ENCODE data around the gene IQSEC3. TPM values are rescaled to one million over a fixed set of nuclear protein-coding genes. Genes with fewer than 3 reads are reported as not detected.

Gene IQSEC3
- total and polyA plus RNA-seq, 10 of the 15 experiments (the other 5 are each of a cell fraction or from before 2014, with no cell fraction given), result not detected

DNA sequence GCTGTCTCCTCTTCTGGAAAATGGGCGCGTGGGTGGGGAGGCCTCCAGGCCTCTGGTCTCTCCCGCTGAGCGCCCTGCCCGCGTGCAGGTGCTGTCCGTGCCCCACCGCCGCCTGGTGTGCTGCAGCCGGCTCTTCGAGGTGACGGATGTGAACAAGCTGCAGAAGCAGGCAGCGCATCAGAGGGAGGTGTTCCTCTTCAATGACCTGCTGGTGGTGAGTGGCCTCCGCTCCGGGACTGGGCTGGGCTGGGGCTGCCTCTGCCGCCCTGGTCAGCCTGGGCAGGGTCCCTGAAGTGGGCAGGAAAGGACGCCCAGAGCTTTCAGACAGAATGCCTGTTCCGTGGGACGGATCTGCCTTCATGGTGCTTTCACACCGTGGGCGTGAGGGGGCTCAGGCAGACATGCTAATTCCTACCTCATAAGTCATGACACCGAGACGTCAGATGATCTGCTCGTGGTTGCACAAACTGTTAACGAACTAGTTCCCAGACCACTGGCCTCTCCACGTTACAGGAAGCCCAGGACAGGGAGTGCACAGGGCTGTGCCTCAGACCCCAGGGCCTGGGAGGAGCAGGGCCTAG is 96.9 kb downstream of the IQSEC3 start:
- Histone ChIP-seq H3K27me3 (replicated peaks in 1 of 2; ENCODE audit: control insufficient read depth in 2 of 2, insufficient read depth in 2 of 2, low read length in 1 of 2) (no peaks in the 10 kb centered on the region; a peak in 1 of 4 replicates), H4K20me1 (ENCODE audit: control insufficient read depth, insufficient read depth) (no peaks in the 10 kb centered on the region), H3K4me1 (ENCODE audit: control insufficient read depth, insufficient read depth, low read length) (peaks cover 5% of the 10 kb centered on the region), H3K4me3 (no peak overlapping the region), H3K36me3 (ENCODE audit: control insufficient read depth in 2 of 2, insufficient read depth in 2 of 2, low read length in 1 of 2) (no peaks in the 10 kb centered on the region), H3K27ac (ENCODE audit: control insufficient read depth, insufficient read depth) (no peak overlapping the region), H2AFZ (ENCODE audit: control insufficient read depth, low read depth, low read length) (no peak overlapping the region), H3K79me2 (ENCODE audit: control insufficient read depth, insufficient read depth, low read length) (no peaks in the 10 kb centered on the region), H3K9ac (ENCODE audit: control insufficient read depth, insufficient read depth, low read length) (no peak overlapping the region), H3K4me2 (ENCODE audit: control insufficient read depth, insufficient read depth) (no peak overlapping the region), H3K9me3 (replicated peaks; ENCODE audit: control insufficient read depth, insufficient read depth, low read length) (no peaks in the 10 kb centered on the region)
- FAIRE-seq, result no peak
- POLR2A ChIA-PET, result no interaction called here
- CTCF ChIA-PET, result no interaction called here
- TF ChIP-seq, protein P1, sequence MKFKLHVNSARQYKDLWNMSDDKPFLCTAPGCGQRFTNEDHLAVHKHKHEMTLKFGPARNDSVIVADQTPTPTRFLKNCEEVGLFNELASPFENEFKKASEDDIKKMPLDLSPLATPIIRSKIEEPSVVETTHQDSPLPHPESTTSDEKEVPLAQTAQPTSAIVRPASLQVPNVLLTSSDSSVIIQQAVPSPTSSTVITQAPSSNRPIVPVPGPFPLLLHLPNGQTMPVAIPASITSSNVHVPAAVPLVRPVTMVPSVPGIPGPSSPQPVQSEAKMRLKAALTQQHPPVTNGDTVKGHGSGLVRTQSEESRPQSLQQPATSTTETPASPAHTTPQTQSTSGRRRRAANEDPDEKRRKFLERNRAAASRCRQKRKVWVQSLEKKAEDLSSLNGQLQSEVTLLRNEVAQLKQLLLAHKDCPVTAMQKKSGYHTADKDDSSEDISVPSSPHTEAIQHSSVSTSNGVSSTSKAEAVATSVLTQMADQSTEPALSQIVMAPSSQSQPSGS (IDR thresholded peaks at IDR 0.05; ENCODE audit: low read length), result no peak
- TF ChIP-seq, protein P2, sequence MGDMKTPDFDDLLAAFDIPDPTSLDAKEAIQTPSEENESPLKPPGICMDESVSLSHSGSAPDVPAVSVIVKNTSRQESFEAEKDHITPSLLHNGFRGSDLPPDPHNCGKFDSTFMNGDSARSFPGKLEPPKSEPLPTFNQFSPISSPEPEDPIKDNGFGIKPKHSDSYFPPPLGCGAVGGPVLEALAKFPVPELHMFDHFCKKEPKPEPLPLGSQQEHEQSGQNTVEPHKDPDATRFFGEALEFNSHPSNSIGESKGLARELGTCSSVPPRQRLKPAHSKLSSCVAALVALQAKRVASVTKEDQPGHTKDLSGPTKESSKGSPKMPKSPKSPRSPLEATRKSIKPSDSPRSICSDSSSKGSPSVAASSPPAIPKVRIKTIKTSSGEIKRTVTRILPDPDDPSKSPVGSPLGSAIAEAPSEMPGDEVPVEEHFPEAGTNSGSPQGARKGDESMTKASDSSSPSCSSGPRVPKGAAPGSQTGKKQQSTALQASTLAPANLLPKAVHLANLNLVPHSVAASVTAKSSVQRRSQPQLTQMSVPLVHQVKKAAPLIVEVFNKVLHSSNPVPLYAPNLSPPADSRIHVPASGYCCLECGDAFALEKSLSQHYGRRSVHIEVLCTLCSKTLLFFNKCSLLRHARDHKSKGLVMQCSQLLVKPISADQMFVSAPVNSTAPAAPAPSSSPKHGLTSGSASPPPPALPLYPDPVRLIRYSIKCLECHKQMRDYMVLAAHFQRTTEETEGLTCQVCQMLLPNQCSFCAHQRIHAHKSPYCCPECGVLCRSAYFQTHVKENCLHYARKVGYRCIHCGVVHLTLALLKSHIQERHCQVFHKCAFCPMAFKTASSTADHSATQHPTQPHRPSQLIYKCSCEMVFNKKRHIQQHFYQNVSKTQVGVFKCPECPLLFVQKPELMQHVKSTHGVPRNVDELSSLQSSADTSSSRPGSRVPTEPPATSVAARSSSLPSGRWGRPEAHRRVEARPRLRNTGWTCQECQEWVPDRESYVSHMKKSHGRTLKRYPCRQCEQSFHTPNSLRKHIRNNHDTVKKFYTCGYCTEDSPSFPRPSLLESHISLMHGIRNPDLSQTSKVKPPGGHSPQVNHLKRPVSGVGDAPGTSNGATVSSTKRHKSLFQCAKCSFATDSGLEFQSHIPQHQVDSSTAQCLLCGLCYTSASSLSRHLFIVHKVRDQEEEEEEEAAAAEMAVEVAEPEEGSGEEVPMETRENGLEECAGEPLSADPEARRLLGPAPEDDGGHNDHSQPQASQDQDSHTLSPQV (IDR thresholded peaks at IDR 0.05), result no peak
- TF ChIP-seq SPI1 (IDR thresholded peaks at IDR 0.05; ENCODE audit: borderline replicate concordance, insufficient read depth, low read depth, low read length), result no peak
- no peak for TF ChIP-seq POLR2AphosphoS2 (IDR thresholded peaks at IDR 0.05; ENCODE audit: low read depth, low read length)
- no peak for TF ChIP-seq SRF (IDR thresholded peaks at IDR 0.05; ENCODE audit: low read depth in 2 of 2, low read length in 2 of 2)
- no peak for TF ChIP-seq POLR2A (IDR thresholded peaks at IDR 0.05; ENCODE audit: low read depth, low read length)
- TF ChIP-seq BMI1 (IDR thresholded peaks at IDR 0.05; ENCODE audit: borderline replicate concordance), result no peak
- TF ChIP-seq, protein P3, sequence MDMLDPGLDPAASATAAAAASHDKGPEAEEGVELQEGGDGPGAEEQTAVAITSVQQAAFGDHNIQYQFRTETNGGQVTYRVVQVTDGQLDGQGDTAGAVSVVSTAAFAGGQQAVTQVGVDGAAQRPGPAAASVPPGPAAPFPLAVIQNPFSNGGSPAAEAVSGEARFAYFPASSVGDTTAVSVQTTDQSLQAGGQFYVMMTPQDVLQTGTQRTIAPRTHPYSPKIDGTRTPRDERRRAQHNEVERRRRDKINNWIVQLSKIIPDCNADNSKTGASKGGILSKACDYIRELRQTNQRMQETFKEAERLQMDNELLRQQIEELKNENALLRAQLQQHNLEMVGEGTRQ (IDR thresholded peaks at IDR 0.05; ENCODE audit: borderline replicate concordance, low read depth, low read length), result no peak
- no peak for TF ChIP-seq RB1 (IDR thresholded peaks at IDR 0.05; ENCODE audit: borderline replicate concordance)
- TF ChIP-seq NBN (IDR thresholded peaks at IDR 0.05), result no peak
- TF ChIP-seq, protein P4, sequence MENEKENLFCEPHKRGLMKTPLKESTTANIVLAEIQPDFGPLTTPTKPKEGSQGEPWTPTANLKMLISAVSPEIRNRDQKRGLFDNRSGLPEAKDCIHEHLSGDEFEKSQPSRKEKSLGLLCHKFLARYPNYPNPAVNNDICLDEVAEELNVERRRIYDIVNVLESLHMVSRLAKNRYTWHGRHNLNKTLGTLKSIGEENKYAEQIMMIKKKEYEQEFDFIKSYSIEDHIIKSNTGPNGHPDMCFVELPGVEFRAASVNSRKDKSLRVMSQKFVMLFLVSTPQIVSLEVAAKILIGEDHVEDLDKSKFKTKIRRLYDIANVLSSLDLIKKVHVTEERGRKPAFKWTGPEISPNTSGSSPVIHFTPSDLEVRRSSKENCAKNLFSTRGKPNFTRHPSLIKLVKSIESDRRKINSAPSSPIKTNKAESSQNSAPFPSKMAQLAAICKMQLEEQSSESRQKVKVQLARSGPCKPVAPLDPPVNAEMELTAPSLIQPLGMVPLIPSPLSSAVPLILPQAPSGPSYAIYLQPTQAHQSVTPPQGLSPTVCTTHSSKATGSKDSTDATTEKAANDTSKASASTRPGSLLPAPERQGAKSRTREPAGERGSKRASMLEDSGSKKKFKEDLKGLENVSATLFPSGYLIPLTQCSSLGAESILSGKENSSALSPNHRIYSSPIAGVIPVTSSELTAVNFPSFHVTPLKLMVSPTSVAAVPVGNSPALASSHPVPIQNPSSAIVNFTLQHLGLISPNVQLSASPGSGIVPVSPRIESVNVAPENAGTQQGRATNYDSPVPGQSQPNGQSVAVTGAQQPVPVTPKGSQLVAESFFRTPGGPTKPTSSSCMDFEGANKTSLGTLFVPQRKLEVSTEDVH (IDR thresholded peaks at IDR 0.05; ENCODE audit: low read depth, partially characterized antibody), result no peak
- no peak for TF ChIP-seq IKZF1 (conservative IDR thresholded peaks at IDR 0.05)
- 67% methylated on average over 22 of the region's 26 CpGs for WGBS (ENCODE audit: insufficient coverage, insufficient replicate concordance, low lambda C conversion rate, missing lambda C conversion rate)
- in situ Hi-C loops (cut with MboI) (no loop called here), intact Hi-C loops (cut with micrococcal nuclease; ENCODE audit: unreplicated experiment) (no loop called here)
- no peak for DNase-seq (ENCODE audit: low read depth, low spot score)
- BruUV-seq (replicated peaks), result no TSS peak
- SMC1A ChIA-PET (ENCODE audit: uncharacterized antibody, unreplicated experiment), result no interaction called here
- no peak for ATAC-seq
- RAD21 ChIA-PET (ENCODE audit: unreplicated experiment), result no interaction called here
